GM06990 (cell line): Measurements from ENCODE around the gene ZNF229.
"Not testable (repeated sequence)": the region's sequence is repeated elsewhere in the genome, so short reads cannot be mapped to it uniquely, and the experiment has no call there.

Experiments
- DNase-seq: peaks from one replicate; pipeline ENCODE4 v3.0.0-alpha.2; 2011; ENCODE audit not compliant: insufficient read length; ENCODE audit errors: extremely low read depth
- H3K27me3 ChIP-seq: replicated peaks from 2 replicates; pipeline ENCODE4 v1.6.0; 2011; ENCODE audit warnings: low read length; ENCODE audit not compliant: control insufficient read depth, insufficient read depth
- H3K36me3 ChIP-seq: 2 replicates; pipeline ENCODE4 v1.5.1; 2011; ENCODE audit warnings: low read length; ENCODE audit not compliant: control insufficient read depth, insufficient read depth
- H3K4me3 ChIP-seq: replicated peaks from 2 replicates; pipeline ENCODE4 v1.5.1; 2011; ENCODE audit warnings: low read depth, mild to moderate bottlenecking, control low read depth, low read length
- CTCF ChIP-seq: IDR thresholded peaks from 2 replicates; pipeline ENCODE4 v1.5.1; 2011; ENCODE audit warnings: low read length, control low read depth, mild to moderate bottlenecking, inconsistent platforms; ENCODE audit not compliant: insufficient read depth, poor library complexity, severe bottlenecking

Gene ZNF229

GRCh38 chr19:44401139-44402115, 46.8 kb downstream of the ZNF229 start, which contains the start of gene ZNF285:
Gene ZNF285, minus strand, starts transcription at chr19:44401608. Its CDS starts 4,395 bp downstream, at chr19:44397213.
- no peaks in the 10 kb centered on the region for H3K27me3 ChIP-seq
- H3K4me3 ChIP-seq, result peak within 1 kb of the TSS; percentile 37
- no peak for TF ChIP-seq CTCF
- peak; percentile 61 for DNase-seq
- H3K36me3 ChIP-seq, result no peaks in the 10 kb centered on the region

- H3K27me3 ChIP-seq, H3K36me3 ChIP-seq, H3K4me3 ChIP-seq, DNase-seq: not testable (repeated sequence)
These were observed 59.0 kb downstream of the ZNF229 start for GRCh38 chr19:44389268-44389667.
